NT2/D1 (cell line): ENCODE measurements around the gene NFIX.

Experiments used
- DNase-seq: peaks from one replicate; pipeline ENCODE4 v3.0.0-alpha.2; 2011; ENCODE audit warnings: low read depth, low spot score
- H3K27me3 ChIP-seq: 2 replicates; pipeline ENCODE4 v1.6.0; 2011; ENCODE audit warnings: mild to moderate bottlenecking; ENCODE audit not compliant: insufficient read length, insufficient read depth
- H3K36me3 ChIP-seq: 2 replicates; pipeline ENCODE4 v1.6.1; 2011; ENCODE audit warnings: mild to moderate bottlenecking, low read length, mixed read lengths; ENCODE audit not compliant: insufficient read depth, insufficient read length
- H3K4me1 ChIP-seq: 2 replicates; pipeline ENCODE4 v1.5.1; 2011; ENCODE audit not compliant: insufficient read depth, insufficient read length
- H3K4me3 ChIP-seq: 2 replicates; pipeline ENCODE4 v1.5.1; 2011; ENCODE audit warnings: low read depth; ENCODE audit not compliant: insufficient read length
- H3K9ac ChIP-seq: 2 replicates; pipeline ENCODE4 v1.6.0; 2011; ENCODE audit warnings: low read depth; ENCODE audit not compliant: insufficient read length
- H3K9me3 ChIP-seq: 2 replicates; pipeline ENCODE4 v1.5.1; 2011; ENCODE audit warnings: mild to moderate bottlenecking, low read length; ENCODE audit not compliant: insufficient read depth
- SUZ12 ChIP-seq: IDR thresholded peaks from 2 replicates; pipeline ENCODE4 v1.6.1; 2011; ENCODE audit not compliant: insufficient read length, insufficient read depth; ENCODE audit errors: extremely low read depth
- YY1 ChIP-seq: IDR thresholded peaks from 2 replicates; pipeline ENCODE4 v1.6.1; 2011; ENCODE audit not compliant: insufficient read length, insufficient read depth
- ZNF274 ChIP-seq: IDR thresholded peaks from 2 replicates; pipeline ENCODE4 v1.6.1; 2011; ENCODE audit warnings: mild to moderate bottlenecking, low read depth, low read length

Gene NFIX

GRCh38 chr19:13043285-13043684, 48.0 kb downstream of the NFIX start:
- Histone ChIP-seq H3K4me1 (no peaks in the 10 kb centered on the region), H3K9me3 (no peaks in the 10 kb centered on the region), H3K27me3 (peaks cover 93% of the 10 kb centered on the region), H3K9ac (no peak overlapping the region), H3K36me3 (no peaks in the 10 kb centered on the region), H3K4me3 (no peak overlapping the region)
- no peak for TF ChIP-seq SUZ12
- no peak for TF ChIP-seq YY1
- no peak for TF ChIP-seq ZNF274
- DNase-seq: no peak

DNA sequence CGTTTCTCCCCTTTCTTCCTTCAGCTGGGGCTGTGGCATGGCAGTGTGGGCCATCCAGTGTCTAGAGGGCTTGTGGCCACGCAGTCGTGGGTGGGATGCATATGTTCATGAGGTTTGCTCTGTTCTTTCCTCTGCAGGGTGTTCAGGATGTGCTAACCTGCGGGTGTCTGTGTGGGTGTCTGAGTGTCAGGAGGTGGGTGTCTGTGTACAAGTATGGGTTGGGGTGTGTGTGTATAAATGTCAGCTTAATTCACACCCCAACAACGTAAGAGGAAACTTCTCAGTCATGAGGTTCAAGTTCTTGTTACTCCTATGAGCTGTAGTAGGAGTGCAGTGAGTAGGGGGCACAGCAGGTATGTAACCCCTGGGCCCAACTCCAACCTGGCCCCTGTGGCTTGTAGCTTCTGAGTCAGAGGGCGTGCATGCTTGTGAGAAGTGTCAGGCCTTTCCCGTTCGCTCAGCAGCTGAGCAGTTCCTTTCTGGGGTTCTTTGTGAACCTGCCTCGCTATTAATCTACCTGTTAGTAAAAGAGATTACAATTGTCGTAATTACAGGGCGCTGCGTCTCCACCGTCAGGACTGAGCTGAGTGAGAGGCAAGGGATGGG, 49.1 kb downstream of the NFIX start:
- no peaks in the 10 kb centered on the region for H3K9me3 ChIP-seq
- H3K9ac ChIP-seq: no peak overlapping the region
- no peak for DNase-seq
- peaks cover 93% of the 10 kb centered on the region for H3K27me3 ChIP-seq
- no peaks in the 10 kb centered on the region for H3K36me3 ChIP-seq
- TF ChIP-seq SUZ12 (no peak), ZNF274 (no peak), YY1 (no peak)
- no peak overlapping the region for H3K4me3 ChIP-seq
- H3K4me1 ChIP-seq: no peaks in the 10 kb centered on the region

DNA sequence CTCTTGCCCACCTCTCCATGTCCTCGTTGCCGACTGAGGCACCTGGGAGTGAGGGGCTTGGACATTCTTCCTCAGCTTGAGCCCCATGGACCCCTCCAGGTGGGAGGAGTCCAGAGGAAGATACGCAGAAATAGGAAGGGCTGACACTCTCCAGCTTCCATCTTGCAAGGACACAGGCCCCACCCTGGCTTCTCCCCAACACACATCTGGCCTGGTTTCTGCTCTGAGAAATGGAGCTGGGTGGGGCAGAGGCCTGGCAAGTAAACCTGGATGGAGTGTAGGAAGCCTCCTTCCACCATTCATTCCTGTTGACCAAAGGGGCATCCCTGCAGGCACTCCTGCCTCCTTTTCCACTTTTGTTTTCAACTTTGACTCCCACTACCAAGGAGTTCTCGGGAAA, 50.5 kb downstream of the NFIX start:
- Histone ChIP-seq H3K9me3 (no peaks in the 10 kb centered on the region), H3K9ac (no peak overlapping the region), H3K27me3 (peaks cover 93% of the 10 kb centered on the region), H3K36me3 (no peaks in the 10 kb centered on the region), H3K4me1 (peaks cover 2% of the 10 kb centered on the region), H3K4me3 (no peak overlapping the region)
- no peak for DNase-seq
- TF ChIP-seq YY1 (no peak), SUZ12 (no peak), ZNF274 (no peak)

DNA sequence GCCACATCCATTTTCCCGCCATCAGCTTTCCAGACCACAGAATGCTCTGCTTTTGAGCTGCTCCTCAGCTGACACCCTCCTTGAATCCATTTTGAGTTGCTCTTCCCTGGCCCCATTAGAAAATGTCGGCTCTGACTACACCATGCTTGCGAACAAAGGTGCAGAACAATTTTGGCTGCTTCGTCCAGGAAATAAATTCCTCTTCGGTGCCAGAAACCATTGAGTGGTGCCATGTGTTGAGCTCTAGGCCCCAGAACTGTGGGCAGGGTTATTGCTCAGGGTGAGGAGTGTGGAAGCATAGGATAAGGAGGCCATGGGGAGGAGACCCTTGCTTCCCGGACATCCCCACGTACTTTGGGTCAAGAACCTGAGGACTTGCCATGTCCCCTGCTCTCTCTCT, 52.1 kb downstream of the NFIX start:
- Histone ChIP-seq H3K4me3 (no peak overlapping the region), H3K27me3 (peaks cover 99% of the 10 kb centered on the region), H3K4me1 (peaks cover 15% of the 10 kb centered on the region), H3K9me3 (no peaks in the 10 kb centered on the region), H3K9ac (no peak overlapping the region), H3K36me3 (no peaks in the 10 kb centered on the region)
- DNase-seq: no peak
- TF ChIP-seq ZNF274 (no peak), SUZ12 (no peak), YY1 (no peak)

DNA sequence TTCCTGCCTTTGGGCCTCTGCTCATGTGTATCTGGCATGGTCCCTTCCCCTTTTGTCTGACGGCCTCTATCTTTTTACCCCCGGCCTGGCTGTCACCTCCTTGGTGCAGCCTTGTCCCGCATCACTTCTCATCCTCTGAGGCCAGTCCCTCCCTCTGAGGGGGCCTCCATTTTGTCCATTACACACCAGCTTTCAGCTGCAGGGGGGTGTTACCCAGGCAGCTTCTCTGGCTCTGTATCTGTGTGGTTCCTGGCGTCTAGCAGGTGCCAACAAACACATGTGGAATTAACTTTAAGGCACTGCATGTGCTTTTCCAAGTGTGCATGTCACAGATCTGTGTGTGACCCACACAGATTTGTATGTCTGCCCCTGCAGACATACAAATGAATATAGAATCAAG, 55.0 kb downstream of the NFIX start:
- Histone ChIP-seq H3K36me3 (no peaks in the 10 kb centered on the region), H3K27me3 (peaks cover 99% of the 10 kb centered on the region), H3K4me1 (peaks cover 39% of the 10 kb centered on the region), H3K9me3 (no peaks in the 10 kb centered on the region), H3K4me3 (no peak overlapping the region), H3K9ac (no peak overlapping the region)
- no peak for DNase-seq
- TF ChIP-seq SUZ12 (no peak), YY1 (no peak), ZNF274 (no peak)

- Histone ChIP-seq H3K36me3 (no peaks in the 10 kb centered on the region), H3K9ac (no peak overlapping the region), H3K9me3 (no peaks in the 10 kb centered on the region), H3K27me3 (peaks cover 99% of the 10 kb centered on the region), H3K4me3 (no peak overlapping the region), H3K4me1 (peaks cover 49% of the 10 kb centered on the region)
- DNase-seq: peak; percentile 74
- no peak for TF ChIP-seq SUZ12
These were observed 56.4 kb downstream of the NFIX start for GRCh38 chr19:13051557-13052165.

- Histone ChIP-seq H3K36me3 (no peaks in the 10 kb centered on the region), H3K9me3 (no peaks in the 10 kb centered on the region), H3K4me1 (peaks cover 55% of the 10 kb centered on the region), H3K27me3 (peaks cover 99% of the 10 kb centered on the region), H3K9ac (no peak overlapping the region), H3K4me3 (no peak overlapping the region)
- no peak for TF ChIP-seq YY1
- no peak for TF ChIP-seq ZNF274
- TF ChIP-seq SUZ12: no peak
- no peak for DNase-seq
These were observed 57.3 kb downstream of the NFIX start for GRCh38 chr19:13052447-13053175.
